Mononuclear cell (primary cell): ENCODE results near the gene FSTL3. TPM values are rescaled to one million over a fixed set of nuclear protein-coding genes. Genes with fewer than 3 reads are reported as not detected.

Source experiments
- H3K27me3 ChIP-seq: 2 replicates; pipeline ENCODE4 v1.6.0; 2011; ENCODE audit warnings: low read length, control low read depth; ENCODE audit not compliant: insufficient read depth
- H3K4me1 ChIP-seq: 2 replicates; pipeline ENCODE4 v1.5.1; 2011; ENCODE audit warnings: mild to moderate bottlenecking, low read length, control low read depth; ENCODE audit not compliant: insufficient read depth
- H3K4me3 ChIP-seq: 2 replicates; pipeline ENCODE4 v1.5.1; 2011; ENCODE audit warnings: mild to moderate bottlenecking, low read length, moderate library complexity
- H3K9me3 ChIP-seq: 2 replicates; pipeline ENCODE4 v1.5.1; 2011; ENCODE audit warnings: low read depth, mild to moderate bottlenecking, control low read depth, low read length
- total RNA-seq: library from RNA; depleted of rRNA; stranded (reverse); fragments of >200 nt; gene quantifications from one replicate; pipeline ENCODE4 v1.2.3, GENCODE V29; 2012

The FSTL3 gene
- total RNA-seq, 1 donor, result 0.73 TPM

- Histone ChIP-seq H3K27me3 (no peaks in the 10 kb centered on the region), H3K4me3 (no peak overlapping the region), H3K9me3 (no peaks in the 10 kb centered on the region), H3K4me1 (peaks cover 5% of the 10 kb centered on the region)
Observed at GRCh38 chr19:652467-653389, 23.5 kb upstream of the FSTL3 start.

GRCh38 chr19:653425-653824, 22.8 kb upstream of the FSTL3 start:
- no peak overlapping the region for H3K4me3 ChIP-seq
- no peaks in the 10 kb centered on the region for H3K27me3 ChIP-seq
- peaks cover 12% of the 10 kb centered on the region for H3K4me1 ChIP-seq
- H3K9me3 ChIP-seq, result no peaks in the 10 kb centered on the region

GRCh38 chr19:655691-656090, 20.5 kb upstream of the FSTL3 start:
- no peak overlapping the region for H3K4me3 ChIP-seq
- H3K4me1 ChIP-seq, result peaks cover 35% of the 10 kb centered on the region
- no peaks in the 10 kb centered on the region for H3K27me3 ChIP-seq
- no peaks in the 10 kb centered on the region for H3K9me3 ChIP-seq

GRCh38 chr19:656751-657559, 19.2 kb upstream of the FSTL3 start:
- Histone ChIP-seq H3K27me3 (no peaks in the 10 kb centered on the region), H3K9me3 (no peaks in the 10 kb centered on the region), H3K4me1 (peaks cover 42% of the 10 kb centered on the region), H3K4me3 (no peak overlapping the region)

DNA sequence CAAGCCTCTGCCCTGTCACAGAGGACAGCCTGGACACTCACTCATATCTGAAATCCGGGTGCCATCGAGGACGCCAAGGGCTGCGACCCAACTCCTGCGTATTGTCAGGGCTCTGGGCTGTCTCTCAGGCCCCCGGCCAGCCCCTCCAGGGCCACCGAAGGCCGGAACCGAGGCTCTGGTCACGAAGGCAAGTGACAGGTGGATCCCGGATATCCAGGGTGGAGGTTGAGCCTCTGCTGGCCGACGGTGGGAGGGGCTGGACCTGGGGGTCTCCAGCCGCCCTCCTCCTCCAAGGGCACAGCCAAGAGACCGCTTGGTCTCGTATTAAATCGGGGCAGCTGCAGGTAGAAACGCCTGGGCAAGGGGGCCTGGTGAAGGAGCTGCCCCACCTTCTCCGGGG, 18.6 kb upstream of the FSTL3 start:
- H3K4me1 ChIP-seq, result peaks cover 42% of the 10 kb centered on the region
- H3K9me3 ChIP-seq, result no peaks in the 10 kb centered on the region
- H3K4me3 ChIP-seq, result no peak overlapping the region
- H3K27me3 ChIP-seq, result no peaks in the 10 kb centered on the region

DNA sequence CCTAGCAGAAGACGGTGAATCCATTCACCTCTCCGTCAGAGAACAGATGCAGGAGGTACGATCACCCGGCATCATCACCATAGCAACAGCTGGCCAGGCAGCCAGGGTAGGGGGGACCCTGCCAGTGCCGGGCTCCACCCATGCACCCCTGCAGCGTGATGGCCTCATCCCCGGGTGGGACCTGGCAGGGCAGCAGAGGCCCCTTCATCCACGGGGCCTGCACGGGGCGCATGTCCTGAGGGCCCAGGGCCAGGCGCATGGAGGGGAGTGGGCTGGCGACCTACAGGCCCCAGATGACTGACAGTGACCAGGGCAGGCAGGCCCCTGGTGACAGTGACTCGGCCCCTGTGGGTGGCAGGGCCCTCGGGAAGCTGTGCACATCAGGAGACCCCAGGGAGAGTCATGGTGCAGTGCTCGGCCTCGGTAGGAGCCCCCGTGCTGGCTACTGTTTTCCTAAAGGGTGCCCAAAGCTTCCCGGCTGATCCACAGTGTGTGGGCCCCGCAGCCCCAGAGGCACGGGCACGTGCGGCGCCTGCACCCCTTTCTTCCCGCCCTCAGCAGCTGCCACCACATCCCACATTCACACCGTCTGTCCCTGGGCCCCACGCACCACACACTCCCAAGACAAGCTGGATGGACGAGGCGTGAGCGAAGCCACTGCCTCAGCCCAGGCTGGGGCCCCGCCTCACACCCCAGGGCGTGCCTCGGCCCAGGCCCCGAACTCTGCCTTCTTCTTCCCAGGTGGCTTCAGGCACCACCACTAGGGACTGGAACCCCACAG, 17.9 kb upstream of the FSTL3 start:
- Histone ChIP-seq H3K9me3 (no peaks in the 10 kb centered on the region), H3K4me1 (peaks cover 42% of the 10 kb centered on the region), H3K27me3 (no peaks in the 10 kb centered on the region), H3K4me3 (no peak overlapping the region)

- Histone ChIP-seq H3K27me3 (no peaks in the 10 kb centered on the region), H3K9me3 (no peaks in the 10 kb centered on the region), H3K4me3 (no peak overlapping the region), H3K4me1 (peaks cover 51% of the 10 kb centered on the region)
Observed at GRCh38 chr19:658916-659839, 17.0 kb upstream of the FSTL3 start.

GRCh38 chr19:660793-661426, 15.3 kb upstream of the FSTL3 start:
- peak overlapping the region; percentile 86 for H3K4me3 ChIP-seq
- peaks cover 62% of the 10 kb centered on the region for H3K4me1 ChIP-seq
- no peaks in the 10 kb centered on the region for H3K27me3 ChIP-seq
- no peaks in the 10 kb centered on the region for H3K9me3 ChIP-seq

- Histone ChIP-seq H3K9me3 (no peaks in the 10 kb centered on the region), H3K4me1 (peaks cover 63% of the 10 kb centered on the region)
Observed at GRCh38 chr19:661427-662196, 14.6 kb upstream of the FSTL3 start.

GRCh38 chr19:662207-662961, 13.8 kb upstream of the FSTL3 start:
- no peaks in the 10 kb centered on the region for H3K9me3 ChIP-seq
- H3K4me3 ChIP-seq, result peak overlapping the region; percentile 86
- H3K27me3 ChIP-seq, result no peaks in the 10 kb centered on the region
- peaks cover 69% of the 10 kb centered on the region for H3K4me1 ChIP-seq

More at GRCh38 chr19:661427-662196, 14.6 kb upstream of the FSTL3 start:
- Histone ChIP-seq H3K4me3 (peak overlapping the region; percentile 86), H3K27me3 (no peaks in the 10 kb centered on the region)

DNA sequence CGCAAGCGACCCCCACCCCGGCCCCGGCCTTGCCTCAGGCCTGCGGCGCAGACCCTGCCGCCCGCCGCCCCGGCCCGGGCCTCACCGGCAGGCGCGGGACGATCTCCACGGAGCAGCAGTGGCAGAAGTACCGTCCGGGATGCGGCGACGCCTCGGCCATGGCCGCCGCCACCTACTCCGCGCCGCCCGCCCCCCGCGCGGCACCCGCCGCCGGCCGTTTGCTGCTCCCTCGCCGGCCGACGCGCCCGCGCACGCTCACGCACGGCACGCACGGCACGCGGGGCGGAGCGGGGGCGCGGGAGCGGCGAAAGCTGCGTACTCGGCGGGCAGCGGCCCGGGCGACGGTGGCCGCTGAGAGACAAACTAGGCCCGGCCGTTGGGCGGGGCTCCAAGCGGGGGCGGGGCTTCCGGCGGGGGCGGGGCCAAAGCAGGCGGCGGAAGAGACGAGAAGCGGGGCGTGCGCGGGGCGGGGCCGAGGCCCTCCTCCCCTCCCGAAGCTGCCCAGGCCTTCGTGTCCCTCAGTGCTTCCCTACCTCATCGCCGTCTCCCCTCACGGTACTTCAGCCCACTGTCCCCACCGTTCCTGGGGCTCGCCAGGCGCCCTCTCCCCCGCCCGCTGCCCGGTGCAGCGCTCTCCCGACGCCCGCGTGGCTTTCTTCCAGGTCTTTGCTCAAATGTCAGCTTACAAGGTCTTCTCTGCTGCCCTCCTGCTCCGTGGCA, 13.1 kb upstream of the FSTL3 start, which contains the start of gene RNF126:
Gene RNF126, minus strand, starts transcription at position 253 of the 720 bp plus-strand sequence. Its CDS starts 93 bp downstream, at position 160.
- Histone ChIP-seq H3K27me3 (no peaks in the 10 kb centered on the region), H3K4me1 (peaks cover 69% of the 10 kb centered on the region), H3K4me3 (peak within 1 kb of the TSS; percentile 86), H3K9me3 (no peaks in the 10 kb centered on the region)

DNA sequence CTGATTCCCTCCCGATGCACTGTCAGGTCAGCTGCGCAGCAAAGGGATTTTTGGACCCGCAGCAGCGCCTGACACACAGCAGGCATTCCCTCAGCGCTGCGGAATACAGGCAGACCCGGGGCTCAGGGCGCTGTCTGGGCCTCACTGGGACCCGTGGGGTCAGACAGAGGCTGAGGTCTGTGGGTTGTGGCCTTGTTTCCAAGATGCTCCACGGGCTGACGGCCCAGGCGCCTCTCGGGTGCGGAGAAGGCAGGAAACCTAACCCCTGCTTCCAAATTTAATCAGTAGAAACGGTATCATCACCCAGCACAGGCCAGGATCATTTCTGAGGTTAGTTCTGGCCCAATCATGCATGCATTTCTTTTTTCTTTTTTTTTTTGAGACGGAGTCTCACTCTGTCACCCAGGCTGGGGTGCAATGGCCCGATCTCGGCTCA, 12.5 kb upstream of the FSTL3 start:
- H3K9me3 ChIP-seq, result no peaks in the 10 kb centered on the region
- H3K27me3 ChIP-seq, result no peaks in the 10 kb centered on the region
- peak overlapping the region; percentile 32 for H3K4me3 ChIP-seq
- H3K4me1 ChIP-seq, result peaks cover 68% of the 10 kb centered on the region
